Dermis microvascular lymphatic vessel endothelial cell (primary cell): Measurements from ENCODE around the gene AFF3. TPM values are rescaled to one million over a fixed set of nuclear protein-coding genes. Genes with fewer than 3 reads are reported as not detected.
"Not testable (repeated sequence)": the region's sequence is repeated elsewhere in the genome, so short reads cannot be mapped to it uniquely, and the experiment has no call there.

Source experiments
- DNase-seq, 2 donors: peaks; one replicate each; pipeline versions ENCODE4 v3.0.0 to v3.0.0-alpha.2; 2010; ENCODE audit warnings: low read depth in 2 of 2
- total RNA-seq: library from RNA; depleted of rRNA; stranded (reverse); fragments of >200 nt; gene quantifications from 2 replicates; pipeline ENCODE4 v1.2.1, GENCODE V29; 2014

AFF3 gene
- total RNA-seq, 1 donor from 2014 or later: under 0.01 TPM

- DNase-seq: no peak
These were observed 213.8 kb downstream of the AFF3 start for GRCh38 chr2:99928470-99929053.

- not testable (repeated sequence) for DNase-seq
These were observed 214.6 kb downstream of the AFF3 start for GRCh38 chr2:99927690-99928207.

- no peak for DNase-seq
These were observed 215.4 kb downstream of the AFF3 start for GRCh38 chr2:99926986-99927385.

GRCh38 chr2:99925960-99926359, 216.4 kb downstream of the AFF3 start:
- DNase-seq: no peak

- DNase-seq: no peak
These were observed 219.7 kb downstream of the AFF3 start for GRCh38 chr2:99922664-99923063.

- no peak for DNase-seq
These were observed 220.5 kb downstream of the AFF3 start for GRCh38 chr2:99921903-99922302.

- DNase-seq: no peak
These were observed 224.0 kb downstream of the AFF3 start for GRCh38 chr2:99918389-99918788.

GRCh38 chr2:99915108-99915675, 227.2 kb downstream of the AFF3 start:
- no peak for DNase-seq

GRCh38 chr2:99911736-99912135, 230.7 kb downstream of the AFF3 start:
- no peak for DNase-seq

- no peak for DNase-seq
These were observed 231.5 kb downstream of the AFF3 start for GRCh38 chr2:99910902-99911301.

- DNase-seq: no peak
These were observed 236.8 kb downstream of the AFF3 start for GRCh38 chr2:99905636-99906035.

GRCh38 chr2:99905025-99905424, 237.4 kb downstream of the AFF3 start:
- DNase-seq: no peak

- DNase-seq: no peak
These were observed 238.4 kb downstream of the AFF3 start for GRCh38 chr2:99903981-99904380.

GRCh38 chr2:99900556-99900955, 241.8 kb downstream of the AFF3 start:
- DNase-seq: no peak

- no peak for DNase-seq
These were observed 242.5 kb downstream of the AFF3 start for GRCh38 chr2:99899882-99900281.

GRCh38 chr2:99899058-99899855, 243.1 kb downstream of the AFF3 start:
- DNase-seq: no peak

- DNase-seq: no peak
These were observed 243.9 kb downstream of the AFF3 start for GRCh38 chr2:99898336-99899048.

GRCh38 chr2:99891428-99891780, 251.0 kb downstream of the AFF3 start:
- no peak for DNase-seq

- no peak for DNase-seq
These were observed 251.6 kb downstream of the AFF3 start for GRCh38 chr2:99890568-99891427.

GRCh38 chr2:99888617-99889016, 253.8 kb downstream of the AFF3 start:
- no peak for DNase-seq

- DNase-seq: no peak
These were observed 256.0 kb downstream of the AFF3 start for GRCh38 chr2:99886418-99886817.
